Measurements from ENCODE around the gene RNF13.

RNF13 gene

DNA sequence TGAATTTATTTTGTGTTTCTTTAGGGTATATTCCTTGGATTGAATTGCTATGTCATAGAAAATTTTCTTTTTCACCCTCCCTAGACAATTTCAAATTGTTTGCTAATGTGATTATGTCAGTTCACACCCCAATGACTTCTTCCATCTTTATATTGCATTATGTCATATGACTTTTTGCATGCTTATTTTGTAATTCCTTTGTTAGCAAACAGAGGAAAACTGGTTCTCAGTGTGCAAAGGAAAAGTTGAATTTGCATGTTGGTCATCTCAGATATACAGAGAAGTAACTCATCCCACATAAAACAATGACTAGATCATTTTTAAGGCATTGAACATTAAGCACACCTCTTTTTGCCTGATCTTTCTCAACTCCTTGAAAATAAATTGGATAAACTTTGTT lies 3.3 kb upstream of the RNF13 start:
- DNase-seq (ENCODE audit: low spot score), result no peak
- in situ Hi-C loops (cut with MboI; ENCODE audit: low pct_unique_long_range_greater_than_20kb, low sequenced_read_pairs, unreplicated experiment), result no loop called here
- TF ChIP-seq CTCF (IDR thresholded peaks at IDR 0.05; ENCODE audit: extremely low read depth, insufficient read depth, missing control alignments), result no peak

GRCh38 chr3:149810846-149811245 lies 2.2 kb upstream of the RNF13 start:
- no peak for DNase-seq (ENCODE audit: low spot score)

GRCh38 chr3:149812165-149812605 lies 830 bp upstream of the RNF13 start:
- DNase-seq (ENCODE audit: low spot score), result no peak
- no peak for TF ChIP-seq CTCF (IDR thresholded peaks at IDR 0.05; ENCODE audit: extremely low read depth, insufficient read depth, missing control alignments)
- in situ Hi-C loops (cut with MboI; ENCODE audit: low pct_unique_long_range_greater_than_20kb, low sequenced_read_pairs, unreplicated experiment), result no loop called here

More at GRCh38 chr3:149810846-149811245, 2.2 kb upstream of the RNF13 start:
- TF ChIP-seq CTCF (IDR thresholded peaks at IDR 0.05; ENCODE audit: extremely low read depth, insufficient read depth, missing control alignments), result no peak
- in situ Hi-C loops (cut with MboI; ENCODE audit: low pct_unique_long_range_greater_than_20kb, low sequenced_read_pairs, unreplicated experiment), result no loop called here

DNA sequence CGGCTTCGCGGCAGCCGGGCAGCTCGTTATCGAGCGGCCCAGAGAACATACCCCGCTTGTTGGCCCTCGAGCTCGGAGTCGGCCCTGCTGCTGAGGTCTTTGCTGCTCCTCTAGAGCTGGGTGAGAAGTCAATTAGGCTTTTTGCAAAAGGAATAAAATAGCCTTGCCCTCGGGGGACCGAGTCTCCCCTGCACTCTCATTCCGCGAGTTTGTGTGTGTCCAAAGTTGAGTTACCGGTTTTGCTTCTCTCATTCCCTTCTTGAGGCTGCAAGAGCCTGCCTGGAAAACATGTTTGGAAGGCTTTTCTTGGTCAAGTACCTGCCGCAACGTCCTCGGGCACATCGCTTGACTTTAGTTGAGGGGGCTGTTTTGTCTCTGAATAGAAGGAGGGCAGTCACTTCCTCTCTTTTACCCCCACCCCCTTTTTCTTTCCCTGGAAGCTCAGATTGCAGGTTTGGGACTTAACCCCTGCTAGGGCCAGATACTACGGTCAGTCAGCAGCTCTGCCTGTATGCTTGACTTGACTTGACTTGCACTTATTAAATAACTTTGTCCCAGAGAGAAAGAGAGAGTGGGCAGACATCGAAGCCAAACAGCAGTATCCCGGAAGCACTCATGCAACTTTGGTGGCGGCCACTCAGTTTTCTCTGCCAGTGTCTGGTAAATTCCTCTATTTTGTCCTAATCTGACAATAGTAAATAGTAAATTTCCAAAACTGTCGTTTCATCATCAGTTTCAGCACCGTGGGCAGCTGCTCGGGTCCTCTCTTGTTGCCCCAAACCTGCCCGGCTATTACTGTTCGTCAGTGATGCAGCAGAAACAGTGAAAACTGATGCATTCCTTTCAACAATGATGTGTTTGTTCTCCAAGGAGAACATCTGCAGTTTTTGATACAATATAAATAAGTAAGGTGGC lies 609 bp downstream of the RNF13 start:
- no peak for DNase-seq (ENCODE audit: low spot score)
- in situ Hi-C loops (cut with MboI; ENCODE audit: low pct_unique_long_range_greater_than_20kb, low sequenced_read_pairs, unreplicated experiment), result no loop called here
- no peak for TF ChIP-seq CTCF (IDR thresholded peaks at IDR 0.05; ENCODE audit: extremely low read depth, insufficient read depth, missing control alignments)

DNA sequence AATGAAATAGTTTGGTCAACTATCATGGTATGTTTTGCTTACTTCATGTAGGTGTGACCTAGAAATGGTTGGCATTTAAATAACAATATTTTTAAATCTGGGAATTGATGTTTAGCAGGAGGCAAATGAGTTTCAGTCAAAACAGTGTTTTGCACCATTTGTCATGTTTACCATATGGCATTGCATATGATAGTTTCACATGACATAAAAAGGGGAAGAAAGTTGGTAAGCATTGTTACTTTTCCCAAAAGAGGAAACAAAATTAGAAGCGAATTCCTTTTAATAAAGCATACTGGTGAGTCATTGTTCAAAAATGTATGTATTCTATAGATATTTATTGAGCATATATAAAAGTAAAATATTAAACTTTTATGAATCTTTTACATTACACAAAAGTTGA lies 2.3 kb downstream of the RNF13 start:
- no peak for DNase-seq (ENCODE audit: low spot score)
- TF ChIP-seq CTCF (IDR thresholded peaks at IDR 0.05; ENCODE audit: extremely low read depth, insufficient read depth, missing control alignments), result no peak
- in situ Hi-C loops (cut with MboI; ENCODE audit: low pct_unique_long_range_greater_than_20kb, low sequenced_read_pairs, unreplicated experiment), result no loop called here

DNA sequence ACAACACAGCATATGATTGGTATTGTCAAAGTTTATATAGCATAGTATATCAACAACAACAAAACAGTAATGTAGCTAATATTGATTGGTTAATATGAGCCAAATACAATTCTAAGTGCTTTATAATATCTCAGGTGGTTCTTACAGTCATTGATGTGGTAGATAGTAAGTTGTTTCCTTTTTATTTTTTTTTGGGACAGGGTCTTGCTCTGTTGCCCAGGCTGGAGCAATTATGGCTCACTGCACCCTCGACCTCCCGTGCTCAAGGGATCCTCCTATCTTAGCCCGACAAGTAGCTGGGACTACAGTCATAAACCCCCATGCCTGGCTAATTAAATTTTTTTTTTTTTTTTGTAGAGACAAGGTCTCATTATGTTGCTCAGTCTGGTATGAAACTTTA lies 2.7 kb downstream of the RNF13 start:
- TF ChIP-seq CTCF (IDR thresholded peaks at IDR 0.05; ENCODE audit: extremely low read depth, insufficient read depth, missing control alignments), result no peak
- no peak for DNase-seq (ENCODE audit: low spot score)
- in situ Hi-C loops (cut with MboI; ENCODE audit: low pct_unique_long_range_greater_than_20kb, low sequenced_read_pairs, unreplicated experiment), result no loop called here
